EH (cell line): ENCODE measurements around the gene KIAA1614.

Source experiments
- DNase-seq: peaks from one replicate; pipeline ENCODE4 v3.0.0-alpha.2; 2015; ENCODE audit warnings: low read depth

KIAA1614 gene

DNA sequence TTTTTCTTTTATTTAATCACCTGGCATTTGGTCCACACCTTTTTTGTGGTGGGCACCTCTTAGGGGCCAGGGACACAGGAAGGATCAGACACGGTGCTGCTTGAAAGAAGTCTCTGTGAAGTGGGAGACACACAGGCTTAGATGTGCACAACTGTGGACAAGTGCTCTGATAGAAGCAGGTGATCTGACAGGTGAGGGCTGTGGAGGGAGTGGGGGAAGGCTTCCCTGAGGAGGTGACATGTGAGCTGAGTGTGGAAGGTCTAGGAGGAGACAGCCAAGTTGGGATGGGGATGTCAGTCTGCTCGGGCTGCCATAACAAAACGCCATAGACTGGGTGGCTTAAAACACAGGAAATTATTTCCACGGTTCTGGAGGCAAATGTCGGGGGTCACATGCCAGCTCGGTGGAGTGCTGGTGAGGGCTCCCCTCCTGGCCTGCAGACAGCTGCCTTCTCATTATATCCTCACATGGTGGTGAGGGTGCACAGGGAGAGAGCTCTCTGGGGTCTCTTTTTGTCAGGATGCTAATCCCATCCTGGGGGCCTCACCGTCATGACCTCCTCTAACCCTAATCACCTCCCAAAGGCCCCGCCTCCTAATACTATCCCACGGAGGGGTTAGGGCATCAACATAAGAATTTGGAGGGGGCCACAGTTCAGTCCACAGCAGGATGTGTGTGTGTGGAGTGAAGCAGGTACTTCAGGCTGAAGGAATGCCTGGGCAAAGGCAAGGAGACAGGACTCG lies 5.2 kb upstream of the KIAA1614 start:
- DNase-seq: no peak

DNA sequence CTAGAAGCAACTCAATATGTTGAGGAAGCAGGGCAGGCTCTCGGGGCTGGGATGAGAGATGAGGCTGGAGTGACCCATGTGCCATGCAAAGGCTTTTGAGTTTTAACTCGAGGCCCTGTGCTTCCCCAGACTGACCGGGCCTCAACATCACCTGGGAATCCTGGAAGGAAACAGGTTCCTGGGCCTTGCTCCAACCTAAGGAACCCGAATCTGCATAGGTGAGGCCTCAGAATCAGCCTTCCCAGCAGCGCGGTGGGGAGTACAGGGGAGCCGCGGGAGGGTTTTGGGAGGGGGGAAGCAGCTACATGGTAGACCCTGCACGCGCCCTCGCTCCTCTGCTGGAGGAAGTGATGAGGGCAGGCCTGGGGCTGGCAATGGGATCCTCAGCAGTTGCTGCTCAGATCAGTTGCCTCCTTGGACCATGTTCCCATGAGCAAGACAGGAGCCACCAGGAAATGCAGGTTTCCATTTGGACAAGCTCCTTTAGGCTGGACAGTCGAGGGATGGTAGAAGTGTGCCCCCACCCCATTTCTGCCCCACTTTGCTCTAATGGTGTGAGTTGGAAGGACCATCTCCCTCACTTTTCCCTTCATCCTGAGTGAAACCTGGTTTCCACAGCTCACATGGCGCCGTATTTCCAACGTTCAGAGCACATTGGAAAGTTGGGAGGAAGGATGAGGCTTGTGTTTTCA lies 4.5 kb upstream of the KIAA1614 start:
- DNase-seq: no peak

DNA sequence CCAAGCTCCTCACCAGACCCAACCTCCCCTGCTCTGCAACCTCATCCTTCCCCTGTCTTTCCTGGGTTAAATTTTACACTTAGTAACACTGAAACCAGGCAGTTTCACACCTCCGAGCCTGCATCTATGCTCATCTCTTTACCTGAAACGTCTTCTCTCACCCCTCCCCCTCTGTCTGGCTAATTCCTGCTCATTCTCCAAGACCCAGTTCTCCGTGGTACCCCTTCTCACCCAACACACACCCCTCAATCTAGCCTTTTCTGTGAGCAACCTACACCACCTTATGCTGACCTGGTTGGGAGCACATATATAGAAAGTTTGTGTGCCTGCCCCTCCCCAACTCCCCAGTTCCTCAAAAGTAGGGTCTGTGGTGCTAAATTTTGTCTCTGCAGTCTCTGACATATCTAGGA lies 3.7 kb upstream of the KIAA1614 start:
- DNase-seq: no peak

DNA sequence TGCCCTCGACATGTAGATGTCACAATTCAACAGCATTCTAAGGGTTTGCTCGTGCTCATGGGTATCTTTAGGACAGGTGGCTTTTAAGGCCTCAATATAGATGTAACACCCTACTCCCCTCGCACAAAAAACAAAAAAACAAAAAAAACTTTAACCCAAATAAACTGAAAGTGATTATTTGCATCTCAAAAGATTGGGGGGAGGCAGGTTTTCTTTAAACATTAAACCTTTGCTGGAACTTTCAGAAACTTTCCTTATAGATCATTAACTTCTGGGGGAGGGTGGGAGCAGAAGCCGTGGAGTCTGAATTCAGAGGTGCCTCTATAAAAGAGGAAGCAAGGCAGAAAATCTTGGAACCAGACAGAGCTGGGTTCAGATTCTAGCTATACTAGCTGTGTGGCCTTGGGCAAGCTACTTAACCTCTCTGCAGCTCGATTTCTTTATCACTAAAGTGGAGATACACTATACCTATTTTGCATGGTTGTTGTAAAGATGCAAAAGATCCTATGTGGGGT lies 3.2 kb upstream of the KIAA1614 start:
- no peak for DNase-seq

DNA sequence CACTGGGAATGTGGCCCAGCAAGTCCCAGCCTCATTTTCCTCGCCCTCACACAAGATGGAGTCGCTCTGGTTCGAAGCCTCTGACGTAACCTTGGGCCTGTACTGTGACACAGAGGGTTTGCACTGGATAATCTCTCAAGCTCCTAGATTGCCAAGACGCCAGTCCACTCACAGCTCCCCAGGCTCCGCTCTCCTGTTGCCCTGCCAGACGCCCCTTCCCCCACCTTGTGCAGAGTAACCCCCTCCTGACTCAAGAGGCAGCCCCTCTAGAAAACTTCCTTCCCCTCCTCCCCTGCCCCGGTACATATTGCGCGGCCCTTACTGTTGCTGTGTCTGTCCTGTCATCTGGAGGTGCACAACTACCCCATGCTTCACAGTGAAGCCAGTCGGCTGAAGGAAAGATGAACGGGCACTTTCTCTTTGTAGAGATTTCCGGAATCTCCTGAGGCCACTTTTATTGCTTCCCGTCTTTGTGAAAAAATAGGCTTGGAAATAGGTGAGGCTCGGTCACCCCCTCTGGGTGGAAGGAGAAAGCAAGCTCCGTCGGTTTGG lies 981 bp upstream of the KIAA1614 start:
- DNase-seq: peak; percentile 56

DNA sequence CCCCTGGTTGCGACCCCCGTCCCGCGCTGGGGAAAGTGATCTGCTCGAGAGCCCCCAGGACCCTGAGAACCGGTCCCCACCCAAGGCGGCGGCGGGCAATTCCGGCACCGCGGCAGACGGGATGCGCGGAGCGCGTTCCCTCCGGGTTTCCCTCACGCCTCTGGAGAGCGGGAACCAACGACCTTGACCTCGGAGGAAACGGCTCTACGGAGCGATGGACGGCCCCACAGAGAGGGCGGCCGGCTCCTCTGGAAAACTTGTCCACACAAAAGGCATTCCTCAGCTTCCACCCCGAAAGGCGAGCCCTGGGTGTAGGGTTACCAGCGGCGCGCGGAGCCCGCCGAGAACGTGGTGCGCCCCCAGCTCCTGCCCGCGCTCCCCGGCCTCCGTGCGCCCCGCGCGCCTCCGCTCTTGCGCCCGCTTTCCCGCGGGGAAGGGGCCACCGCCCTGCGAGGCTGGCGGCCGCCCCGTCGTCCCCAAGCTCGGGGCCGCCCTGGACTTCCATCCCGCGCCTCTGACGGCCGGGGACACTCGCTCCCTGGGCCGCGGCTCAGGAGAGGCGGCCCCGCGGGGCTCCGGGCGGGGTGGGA lies 391 bp upstream of the KIAA1614 start:
- DNase-seq: peak; percentile 71

DNA sequence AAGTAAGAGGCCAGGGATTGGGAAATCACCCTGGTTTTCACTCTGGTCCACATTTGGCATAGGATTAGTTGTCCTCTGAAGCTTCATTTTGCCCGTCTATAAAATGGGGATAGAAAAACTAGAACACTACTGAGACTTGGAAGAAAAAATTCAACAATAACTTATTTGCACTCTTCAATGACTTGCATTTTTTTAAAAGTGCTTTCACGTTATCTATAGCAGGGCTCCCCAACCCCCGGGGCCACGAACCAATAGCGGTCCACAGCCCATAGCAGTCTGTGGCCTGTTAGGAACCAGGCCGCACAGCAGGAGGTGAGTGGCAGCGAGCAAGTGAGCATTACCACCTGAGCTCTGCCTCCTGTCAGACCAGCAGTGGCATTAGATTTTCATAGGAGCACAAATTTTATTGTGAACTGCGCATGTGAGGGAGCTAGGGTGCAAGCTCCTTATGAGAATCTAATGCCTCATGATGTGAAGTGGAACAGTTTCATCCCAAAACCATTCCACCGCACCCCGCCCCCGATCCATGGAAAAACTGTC lies 2.8 kb downstream of the KIAA1614 start:
- DNase-seq: no peak

DNA sequence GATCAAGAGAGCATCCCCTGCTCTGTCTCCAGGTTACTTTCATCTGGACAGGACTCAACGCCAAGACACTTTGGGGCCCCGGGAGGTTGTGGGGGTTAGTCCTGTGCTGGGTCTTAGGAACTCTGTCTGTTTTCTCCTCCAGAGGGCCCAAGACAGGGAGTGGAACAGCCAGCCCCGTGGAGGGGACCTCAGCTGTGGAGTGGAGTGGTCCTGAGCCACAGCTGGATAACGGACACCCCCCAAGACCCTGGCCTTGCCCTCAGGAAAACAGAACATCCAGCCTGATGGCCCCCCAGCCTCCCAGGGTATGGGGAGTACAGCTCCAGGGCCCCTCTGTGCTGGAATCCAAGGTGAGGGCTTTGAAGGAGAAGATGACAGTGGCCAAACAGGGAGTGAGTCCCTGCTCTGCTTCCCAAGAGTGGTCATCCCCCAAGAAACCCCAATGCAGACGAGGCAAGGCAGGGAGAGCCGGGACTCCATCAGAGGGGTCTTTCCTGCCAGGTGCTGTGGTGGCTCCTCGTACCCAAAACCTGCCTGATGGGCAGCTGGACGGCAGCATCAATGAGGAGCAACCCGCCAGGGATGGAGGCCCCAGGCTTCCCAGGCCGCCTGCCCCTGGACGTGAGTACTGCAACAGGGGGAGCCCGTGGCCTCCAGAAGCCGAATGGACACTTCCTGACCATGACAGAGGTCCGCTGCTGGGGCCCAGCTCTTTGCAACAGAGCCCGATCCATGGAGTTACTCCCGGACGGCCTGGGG lies 3.5 kb downstream of the KIAA1614 start:
- DNase-seq: no peak

DNA sequence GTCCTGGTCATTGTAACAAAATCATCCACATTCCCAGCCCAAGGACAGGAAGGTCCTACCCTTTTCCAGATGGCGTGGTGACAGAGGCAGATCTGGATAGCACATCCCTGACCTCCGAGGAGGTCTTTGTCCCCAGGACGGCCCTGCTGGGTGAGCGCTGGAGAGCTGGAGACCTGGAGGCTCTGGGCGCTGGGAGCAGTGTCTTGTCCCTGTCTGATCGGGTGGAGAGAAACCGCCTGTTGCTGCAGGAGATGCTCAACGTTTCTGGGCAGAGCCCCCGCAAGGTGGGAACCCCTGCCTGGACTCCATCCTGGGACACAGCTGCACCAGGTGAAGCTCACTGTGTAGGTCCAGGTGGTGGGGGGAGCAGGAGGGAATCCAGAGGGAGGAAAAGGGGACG lies 4.1 kb downstream of the KIAA1614 start:
- DNase-seq: no peak

DNA sequence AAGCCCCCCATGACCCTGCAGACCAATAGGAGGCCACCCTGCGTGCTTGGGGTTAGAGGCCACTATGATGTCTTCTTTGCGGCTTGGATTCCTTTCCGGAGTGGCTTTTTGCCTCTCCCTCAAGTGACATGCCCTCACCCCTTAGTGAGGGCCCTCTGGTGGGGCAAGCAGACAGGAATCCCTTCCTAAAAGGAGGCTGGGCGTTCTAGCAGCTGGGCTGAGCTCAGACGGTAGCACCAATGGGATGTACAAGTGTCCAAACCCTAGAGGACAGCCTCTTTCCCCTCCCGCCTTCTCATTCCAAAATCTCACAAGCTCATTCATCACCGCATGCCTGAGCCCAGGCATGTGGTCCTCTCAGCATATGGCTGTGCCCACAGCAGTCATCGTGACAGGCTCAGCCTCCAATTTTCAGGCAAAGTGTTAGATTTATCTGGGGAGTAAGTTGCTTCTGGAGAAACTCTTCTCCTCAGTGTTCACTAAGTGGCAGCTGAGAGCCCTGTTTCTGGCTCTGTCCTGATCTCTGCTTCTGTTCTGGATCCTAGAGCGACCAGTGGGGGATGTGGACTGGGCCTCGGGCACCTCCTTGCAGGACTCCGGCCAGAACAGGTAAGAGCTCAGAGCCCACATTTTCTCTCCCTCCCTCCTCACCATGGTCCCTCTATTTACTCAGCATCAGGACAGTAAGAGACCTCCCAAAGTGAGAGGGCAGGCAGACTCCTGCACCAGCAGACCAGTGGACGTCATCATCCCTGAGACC lies 4.8 kb downstream of the KIAA1614 start:
- no peak for DNase-seq

DNA sequence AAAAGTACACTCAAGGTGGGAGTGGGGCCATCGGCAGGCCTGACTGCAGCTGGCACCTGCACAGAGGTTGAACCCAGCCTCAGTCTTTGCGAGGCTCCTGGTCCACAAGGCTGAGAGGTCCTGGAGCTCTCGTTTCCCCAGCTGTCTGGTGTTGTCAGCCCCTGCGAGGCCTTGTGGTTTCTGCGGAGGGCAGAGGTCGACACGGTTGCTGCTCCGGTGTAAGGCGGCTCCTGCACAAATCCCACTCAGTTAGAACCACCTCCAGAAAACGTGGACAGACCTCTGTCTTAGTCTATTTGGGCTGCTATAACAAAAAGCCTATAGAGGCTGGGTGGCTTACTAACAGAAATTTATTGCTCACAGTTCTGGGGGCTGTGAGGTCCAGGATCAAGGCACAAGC lies 5.8 kb downstream of the KIAA1614 start:
- DNase-seq: no peak

DNA sequence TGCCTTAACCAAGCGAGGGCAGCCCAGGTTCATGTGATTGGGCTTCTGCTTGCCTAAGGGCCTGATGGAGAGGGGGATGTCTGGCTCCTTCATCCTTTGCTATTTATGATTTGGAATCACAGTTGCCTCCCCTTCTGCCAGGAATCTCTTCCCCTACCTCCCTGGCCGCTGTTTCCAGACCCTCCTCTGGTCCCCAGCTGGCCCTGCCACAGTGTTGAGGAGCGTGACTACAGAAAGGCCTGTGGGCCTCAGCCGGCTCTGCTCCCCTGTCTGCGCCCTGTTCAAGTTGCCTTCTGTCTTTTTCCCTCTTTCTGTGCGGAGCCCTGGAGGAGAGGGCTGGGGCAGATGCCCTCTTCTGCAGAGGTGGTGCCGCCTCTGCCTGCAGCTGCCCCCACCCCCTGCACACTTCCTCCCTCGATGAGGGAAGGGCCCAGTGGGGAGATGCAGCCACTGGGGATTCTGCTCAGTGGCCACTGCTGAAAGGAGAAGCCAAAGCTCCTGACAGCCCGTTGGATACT lies 6.5 kb downstream of the KIAA1614 start:
- no peak for DNase-seq

DNA sequence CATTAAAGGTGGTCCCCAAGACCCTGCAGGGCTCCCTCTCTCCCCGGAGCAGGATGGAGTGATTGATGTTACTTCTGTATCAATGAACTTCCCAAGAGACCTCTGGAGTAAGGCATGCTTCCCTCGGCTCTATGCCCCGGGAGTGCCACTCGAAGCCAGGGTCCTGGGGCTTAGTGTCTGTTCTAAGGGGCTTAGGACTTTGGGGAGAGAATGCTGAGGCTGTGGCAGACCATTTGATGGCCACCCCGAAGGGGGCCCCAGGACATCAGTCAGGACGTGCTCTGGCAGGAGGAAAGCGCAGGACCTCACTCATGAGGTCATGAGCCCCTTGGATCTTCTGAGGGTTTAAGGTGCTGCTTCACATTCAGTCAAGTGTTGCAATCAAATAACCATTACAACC lies 7.5 kb downstream of the KIAA1614 start:
- no peak for DNase-seq

DNA sequence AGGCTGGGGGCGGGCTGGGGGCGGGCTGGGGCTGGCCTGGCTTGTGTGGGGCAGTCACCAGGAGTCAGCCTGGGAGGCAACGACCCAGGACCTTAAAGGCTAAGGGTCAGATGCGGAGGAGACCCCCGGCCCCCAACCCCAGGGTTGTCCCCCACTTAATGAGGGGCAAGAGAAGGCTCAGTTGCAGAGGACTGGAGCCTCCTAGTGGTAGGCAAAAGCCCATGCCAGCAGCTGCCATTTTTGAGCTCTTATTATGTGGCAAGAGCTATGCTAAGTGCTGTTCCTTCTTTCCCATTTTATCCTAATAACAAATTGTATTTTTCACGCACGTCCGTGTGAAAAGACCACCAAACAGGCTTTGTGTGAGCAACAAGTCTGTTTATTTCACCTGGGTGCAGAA lies 8.0 kb downstream of the KIAA1614 start:
- DNase-seq: no peak

DNA sequence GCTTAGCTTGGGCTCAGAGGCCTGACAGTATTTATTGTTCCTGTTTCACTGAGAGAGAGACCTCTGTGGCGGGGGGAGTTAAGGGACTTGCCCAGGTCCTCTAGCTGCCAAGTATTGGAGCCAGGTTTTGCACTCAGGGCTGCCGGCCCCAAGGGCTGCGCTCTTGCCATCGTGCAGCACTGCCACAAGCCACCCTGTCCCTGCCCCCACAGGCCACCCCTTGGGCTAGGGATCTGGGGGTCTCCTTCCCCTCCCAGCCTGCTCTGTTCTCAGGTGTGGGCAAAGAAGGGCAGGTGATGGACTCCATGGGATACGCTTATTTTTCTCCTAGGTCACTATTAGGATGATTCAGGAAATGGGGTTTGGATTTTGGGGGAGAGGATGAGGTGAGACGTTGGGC lies 8.7 kb downstream of the KIAA1614 start:
- no peak for DNase-seq

DNA sequence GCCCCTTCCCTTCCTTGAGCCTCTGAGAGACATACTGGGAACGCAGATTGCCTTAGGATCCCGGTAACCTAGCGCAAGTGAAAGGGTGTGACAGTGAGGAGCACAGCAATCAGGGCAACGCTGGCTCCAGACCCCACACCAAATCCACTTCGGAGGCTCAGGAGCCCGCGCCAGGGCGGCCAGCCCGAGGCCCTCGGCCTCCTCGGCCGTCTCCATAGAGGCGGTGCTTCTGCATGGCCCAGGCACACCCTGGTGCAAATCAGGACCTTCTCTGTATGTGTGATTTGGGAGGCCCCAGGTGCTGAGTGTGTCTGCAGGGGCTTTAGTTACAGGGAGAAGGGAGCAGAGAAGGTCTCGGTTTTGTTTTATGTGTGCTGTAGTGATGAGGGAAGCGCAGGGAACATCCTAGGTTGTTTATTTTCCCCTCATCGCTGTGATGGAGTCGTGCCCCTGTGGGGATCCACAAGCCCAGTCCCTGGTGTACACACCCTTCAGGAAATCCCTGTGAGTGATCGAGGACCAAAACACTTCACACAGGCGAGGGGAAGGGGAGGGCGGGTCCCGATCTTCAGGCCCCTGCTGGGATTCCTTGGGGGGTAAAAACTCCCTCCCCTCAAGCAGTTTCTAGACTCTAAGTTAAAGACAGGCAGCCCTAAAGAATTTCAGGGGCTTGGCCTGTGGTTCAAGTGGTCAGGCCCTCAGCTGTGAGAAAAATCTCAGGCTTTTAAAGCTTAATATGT lies 9.4 kb downstream of the KIAA1614 start:
- DNase-seq: peak; percentile 23

DNA sequence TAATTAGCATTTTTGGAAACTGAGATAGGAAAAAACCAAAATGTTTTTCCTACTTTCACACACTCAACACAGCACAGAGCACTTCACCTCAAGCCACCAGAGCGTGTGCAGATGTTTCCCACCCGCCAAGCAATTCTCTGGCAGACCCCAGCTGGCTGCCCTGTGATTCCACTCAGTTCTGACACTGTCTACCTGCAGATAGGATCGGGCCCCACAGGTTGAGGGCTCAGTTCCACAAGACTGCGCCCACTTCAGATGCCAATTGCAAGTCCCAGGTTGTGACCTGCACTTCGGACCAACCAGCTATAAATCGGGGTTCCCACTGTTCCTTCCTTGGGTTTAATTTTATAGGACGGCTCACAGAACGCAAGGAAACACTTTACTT lies 9.9 kb downstream of the KIAA1614 start:
- no peak for DNase-seq

DNA sequence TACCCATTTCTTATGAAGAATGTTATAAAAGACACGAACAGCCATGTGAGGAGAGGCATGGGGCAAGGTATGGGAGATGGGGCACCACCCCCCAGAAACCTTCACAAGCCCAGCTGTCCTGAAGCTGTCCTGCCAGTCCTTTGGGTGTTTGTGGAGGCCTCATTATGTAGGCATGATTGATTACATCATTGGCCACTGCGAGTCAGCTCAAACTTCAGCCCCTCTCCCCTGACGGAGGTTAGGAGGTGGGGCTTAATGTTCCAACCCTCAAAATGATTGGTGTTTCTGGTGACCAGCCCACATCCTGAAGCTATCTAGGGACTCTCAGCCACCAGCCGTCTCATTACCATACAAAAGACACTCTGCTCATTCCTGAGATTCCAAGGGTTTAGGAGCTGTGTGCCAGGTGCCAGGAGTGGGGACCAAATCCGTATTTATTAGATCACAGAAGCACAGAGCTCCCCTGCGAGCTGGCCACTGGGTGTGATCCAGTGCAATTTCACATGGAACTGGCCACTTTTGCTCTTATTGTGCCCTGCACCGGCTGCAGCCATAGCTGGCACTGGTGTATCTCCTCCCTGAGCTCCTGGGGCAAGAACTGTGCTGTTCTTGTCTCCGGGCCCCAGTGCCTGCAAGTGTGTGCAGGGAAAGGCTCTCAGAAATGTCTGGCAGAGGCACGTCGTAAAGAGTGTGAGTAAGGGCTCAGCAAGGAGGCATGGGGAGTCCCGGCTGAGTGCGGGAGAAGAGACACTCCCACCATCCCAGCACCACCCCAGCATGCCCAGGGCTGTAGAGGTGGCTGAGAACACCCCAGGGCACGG lies 10.5 kb downstream of the KIAA1614 start:
- DNase-seq: peak; percentile 71

DNA sequence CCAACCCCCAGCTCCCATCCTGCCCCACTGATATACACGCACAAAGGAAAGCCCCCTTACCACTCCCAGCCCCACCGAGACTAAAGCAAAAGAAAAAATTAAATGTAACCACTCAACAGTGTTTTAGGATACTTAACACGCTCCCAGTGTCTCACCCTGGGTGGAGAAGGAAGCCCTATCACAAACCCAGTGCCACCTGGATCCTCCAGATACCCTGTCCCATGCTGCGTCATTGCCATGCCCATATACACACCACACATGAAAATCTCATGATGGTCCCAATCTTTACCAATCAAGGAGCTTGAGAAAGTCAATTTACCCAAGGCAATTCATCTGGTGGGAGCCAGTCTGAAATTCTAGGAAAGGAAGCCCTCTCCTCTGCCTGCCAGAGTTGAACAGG lies 11.2 kb downstream of the KIAA1614 start:
- no peak for DNase-seq
